WTC11 (cell line): ENCODE results near the gene CENPU. TPM values are rescaled to one million over a fixed set of nuclear protein-coding genes. Genes with fewer than 3 reads are reported as not detected.
"Not testable (repeated sequence)": the region's sequence is repeated elsewhere in the genome, so short reads cannot be mapped to it uniquely, and the experiment has no call there.

Experiments used
- ATAC-seq: fragments of 200-7000 bp; cut with Tn5 transposase; 2 replicates; pipeline ENCODE4 v1.10.0; 2021; ENCODE audit warnings: mild to moderate bottlenecking, moderate library complexity
- CTCF ChIA-PET: fragments of 300-600 bp; sonication (Branson Sonifier 250); formaldehyde crosslinking; loops from one replicate; lab custom pipeline; 2021; ENCODE audit warnings: antibody characterized with exemption; lab: Charles Lee
- POLR2A ChIA-PET: fragments of 350-600 bp; sonication (Branson Sonifier 250); formaldehyde crosslinking; loops from one replicate; lab custom pipeline; 2021; ENCODE audit warnings: antibody characterized with exemption; lab: Charles Lee
- DNase-seq: peaks from one replicate; pipeline ENCODE4 v3.0.0; 2021; ENCODE audit warnings: low spot score
- H3K27ac Mint-ChIP-seq: 2 replicates; pipeline ENCODE4 v1.8.0; 2021; ENCODE audit warnings: mixed read lengths
- H3K27me3 Mint-ChIP-seq: 2 replicates; pipeline ENCODE4 v1.8.0; 2021; ENCODE audit warnings: low read depth, mild to moderate bottlenecking, moderate library complexity, mixed read lengths
- H3K36me3 Mint-ChIP-seq: 2 replicates; pipeline ENCODE4 v1.8.0; 2021; ENCODE audit warnings: mixed read lengths
- H3K4me1 Mint-ChIP-seq: 2 replicates; pipeline ENCODE4 v1.8.0; 2022; ENCODE audit warnings: mixed read lengths
- H3K4me3 Mint-ChIP-seq: 2 replicates; pipeline ENCODE4 v1.8.0; 2021; ENCODE audit warnings: mild to moderate bottlenecking, moderate library complexity, mixed read lengths
- H3K9me3 Mint-ChIP-seq: 2 replicates; pipeline ENCODE4 v1.8.0; 2021; ENCODE audit warnings: mixed read lengths
- AR ChIP-seq: fragments of 250-450 bp; sonication (Bioruptor Pico); IDR thresholded peaks from 2 replicates; pipeline ENCODE4 v1.9.0; 2021; ENCODE audit warnings: mild to moderate bottlenecking
- ATF2 ChIP-seq: sonication (generic); formaldehyde crosslinking; IDR thresholded peaks from 2 replicates; pipeline ENCODE4 v1.8.1; 2022; ENCODE audit warnings: low read depth, missing genetic modification reagents, borderline replicate concordance
- ATF6 ChIP-seq: sonication (generic); formaldehyde crosslinking; IDR thresholded peaks from 2 replicates; pipeline ENCODE4 v1.8.1; 2023; ENCODE audit warnings: mild to moderate bottlenecking, missing genetic modification reagents
- CTCF ChIP-seq: fragments of 200-600 bp; IDR thresholded peaks from 2 replicates; pipeline ENCODE4 v1.8.0; 2022; ENCODE audit warnings: antibody characterized with exemption
- ESRRA ChIP-seq: sonication (generic); formaldehyde crosslinking; IDR thresholded peaks from 2 replicates; pipeline ENCODE4 v1.8.1; 2022; ENCODE audit warnings: mild to moderate bottlenecking, missing genetic modification reagents, borderline replicate concordance
- JAZF1 ChIP-seq: fragments of 250-450 bp; sonication (Bioruptor Pico); IDR thresholded peaks from 2 replicates; pipeline ENCODE4 v1.9.0; 2021; ENCODE audit warnings: moderate library complexity, mild to moderate bottlenecking, inconsistent platforms
- NR2C2 ChIP-seq: sonication (generic); formaldehyde crosslinking; IDR thresholded peaks from 2 replicates; pipeline ENCODE4 v1.8.0; 2022; ENCODE audit warnings: mild to moderate bottlenecking, missing genetic modification reagents
- PREB ChIP-seq: sonication (generic); formaldehyde crosslinking; IDR thresholded peaks from 2 replicates; pipeline ENCODE4 v1.8.1; 2022; ENCODE audit warnings: mild to moderate bottlenecking, missing genetic modification reagents, moderate library complexity, borderline replicate concordance
- SMAD4 ChIP-seq: sonication (generic); formaldehyde crosslinking; IDR thresholded peaks from 2 replicates; pipeline ENCODE4 v1.8.0; 2022; ENCODE audit warnings: mild to moderate bottlenecking, missing genetic modification reagents
- TCF7 ChIP-seq: sonication (generic); formaldehyde crosslinking; IDR thresholded peaks from 2 replicates; pipeline ENCODE4 v1.8.0; 2022; ENCODE audit warnings: mild to moderate bottlenecking, low read depth, missing genetic modification reagents, moderate library complexity
- USF2 ChIP-seq: sonication (generic); formaldehyde crosslinking; IDR thresholded peaks from 2 replicates; pipeline ENCODE4 v1.8.1; 2023; ENCODE audit warnings: mild to moderate bottlenecking, missing genetic modification reagents, moderate library complexity
- total RNA-seq: library from RNA; stranded (reverse); gene quantifications from 3 replicates; pipeline ENCODE4 v1.2.3, GENCODE V29; 2021

CENPU gene
- total RNA-seq, 1 experiment from 2014 or later: 60.5 TPM

DNA sequence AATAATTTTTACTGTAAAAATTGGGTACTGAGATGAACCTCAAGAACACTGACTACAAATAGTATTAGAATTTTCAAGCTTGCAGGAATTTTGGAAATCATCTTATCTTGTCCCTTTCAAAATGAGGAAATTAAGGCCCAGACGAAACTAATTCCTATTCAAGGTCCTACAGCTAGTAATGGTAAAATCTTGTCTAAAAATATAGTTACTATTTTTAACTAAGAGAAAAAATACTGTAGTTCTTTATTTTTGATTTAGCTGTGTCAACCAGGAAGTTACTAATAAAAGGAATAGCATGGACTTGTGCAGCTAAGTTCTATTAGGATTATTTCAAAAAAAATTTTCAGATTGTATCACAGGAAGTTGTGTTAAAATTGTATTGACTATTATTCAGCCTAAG lies 71.7 kb downstream of the CENPU start:
- ATAC-seq (no peak), DNase-seq (no peak)
- ChIA-PET CTCF (no interaction called here), POLR2A (no interaction called here)
- H3K27me3 Mint-ChIP-seq: no peaks in the 10 kb centered on the region
- H3K4me3 Mint-ChIP-seq: no peak overlapping the region
- no peaks in the 10 kb centered on the region for H3K9me3 Mint-ChIP-seq
- 0 out of 2 replicates have a peak, but pooled peaks cover 3% of the 10 kb centered on the region for H3K36me3 Mint-ChIP-seq
- no peaks in the 10 kb centered on the region; the same call in 1 of the 2 replicates for H3K4me1 Mint-ChIP-seq
- H3K27ac Mint-ChIP-seq: no peak overlapping the region
- TF ChIP-seq PREB (CRISPR knock-in tag): no peak
- TF ChIP-seq AR (CRISPR knock-in tag): no peak
- TF ChIP-seq JAZF1: no peak

DNA sequence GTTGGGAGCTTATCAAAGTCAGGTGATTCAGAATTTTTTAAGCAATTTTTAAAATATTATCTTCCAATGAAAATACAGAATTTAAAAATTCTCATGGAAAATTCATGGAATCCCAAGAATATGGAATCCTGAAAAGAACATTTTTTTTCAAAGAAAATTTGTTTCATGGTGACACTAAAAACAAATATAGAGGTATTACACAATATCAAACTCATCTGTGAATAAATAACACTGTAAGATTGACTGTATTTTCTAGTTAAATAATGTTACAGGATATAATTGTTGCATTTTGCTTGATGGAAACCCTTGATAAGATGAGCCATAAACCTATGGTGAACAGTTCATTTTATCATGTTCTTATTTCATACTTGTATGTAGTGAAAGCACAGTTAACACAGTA lies 72.9 kb downstream of the CENPU start:
- H3K4me1 Mint-ChIP-seq: no peaks in the 10 kb centered on the region; the same call in 1 of the 2 replicates
- H3K4me3 Mint-ChIP-seq: no peak overlapping the region

DNA sequence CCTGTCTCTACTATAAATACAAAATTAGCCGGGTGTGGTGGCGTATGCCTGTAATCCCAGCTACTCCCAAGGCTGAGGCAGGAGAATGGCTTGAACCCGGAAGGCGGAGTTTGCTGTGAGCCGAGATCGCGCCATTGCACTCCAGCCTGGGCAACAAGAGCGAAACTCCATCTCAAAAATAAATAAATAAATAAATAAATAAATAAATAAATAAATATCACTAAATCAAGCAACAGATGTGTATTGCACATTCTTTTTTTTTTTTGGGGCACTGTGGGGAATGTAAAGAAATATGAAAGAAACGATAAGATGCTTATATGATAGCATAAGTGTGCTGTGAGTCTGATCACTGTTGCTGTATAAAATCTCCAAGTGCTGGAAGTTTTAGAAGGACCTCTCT lies 76.1 kb downstream of the CENPU start:
- H3K36me3 Mint-ChIP-seq, POLR2A ChIA-PET, H3K4me3 Mint-ChIP-seq, H3K27ac Mint-ChIP-seq, ATAC-seq, DNase-seq, H3K9me3 Mint-ChIP-seq, H3K27me3 Mint-ChIP-seq, CTCF ChIA-PET: not testable (repeated sequence)
- H3K4me1 Mint-ChIP-seq: peaks cover 11% of the 10 kb centered on the region

More for the DNA sequence above, 72.9 kb downstream of the CENPU start:
- ChIA-PET CTCF (no interaction called here), POLR2A (no interaction called here)
- ATAC-seq (no peak), DNase-seq (no peak)
- 0 out of 2 replicates have a peak, but pooled peaks cover 3% of the 10 kb centered on the region for H3K36me3 Mint-ChIP-seq
- H3K9me3 Mint-ChIP-seq: no peaks in the 10 kb centered on the region
- no peak overlapping the region for H3K27ac Mint-ChIP-seq
- TF ChIP-seq SMAD4 (CRISPR knock-in tag) (no peak), ESRRA (CRISPR knock-in tag) (no peak), TCF7 (CRISPR knock-in tag) (no peak), ATF2 (CRISPR knock-in tag) (no peak), CTCF (no peak), NR2C2 (CRISPR knock-in tag) (no peak), JAZF1 (no peak), ATF6 (CRISPR knock-in tag) (no peak), USF2 (CRISPR knock-in tag) (no peak)
- TF ChIP-seq, all 79 proteins: peak for 0
- no peaks in the 10 kb centered on the region for H3K27me3 Mint-ChIP-seq
